PC-3 (cell line): Measurements from ENCODE around the gene LIMS1. TPM values are rescaled to one million over a fixed set of nuclear protein-coding genes. Genes with fewer than 3 reads are reported as not detected.

Source experiments
- ATAC-seq: fragments of 200-7000 bp; cut with Tn5 transposase; 2 replicates; pipeline ENCODE4 v1.9.1; 2020; ENCODE audit warnings: mild to moderate bottlenecking, moderate library complexity
- BruUV-seq: library from RNA; stranded (reverse); fragments of 400-500 nt; replicated peaks from 2 replicates; lab custom pipeline; 2021; lab: Mats Ljungman, UMichigan
- CTCF ChIA-PET: fragments of 300-600 bp; sonication (Branson Sonifier 250); formaldehyde crosslinking; loops from one replicate; lab custom pipeline; 2022; ENCODE audit warnings: antibody characterized with exemption; lab: Charles Lee
- POLR2A ChIA-PET: fragments of 300-600 bp; sonication (Branson Sonifier 250); formaldehyde crosslinking; loops from one replicate; lab custom pipeline; 2022; ENCODE audit warnings: antibody characterized with exemption; ENCODE audit not compliant: unreplicated experiment; lab: Charles Lee
- DNase-seq: peaks from one replicate; pipeline ENCODE4 v3.0.0-alpha.2; 2015
- H2AFZ ChIP-seq: fragments of 300-600 bp; sonication (generic); 2 replicates; pipeline ENCODE4 v1.6.0; 2016; ENCODE audit warnings: antibody characterized with exemption, low read length
- H3F3A ChIP-seq: fragments of 300-600 bp; sonication (generic); one replicate; pipeline ENCODE4 v1.6.0; 2017; ENCODE audit warnings: antibody characterized with exemption, low read length, control low read depth, mild to moderate bottlenecking; ENCODE audit not compliant: unreplicated experiment
- H3K27ac ChIP-seq: fragments of 300-600 bp; sonication (generic); 2 replicates; pipeline ENCODE4 v1.5.1; 2016; ENCODE audit warnings: mild to moderate bottlenecking, low read length
- H3K27me3 ChIP-seq: fragments of 300-600 bp; sonication (generic); 2 replicates; pipeline ENCODE4 v1.6.1; 2016; ENCODE audit warnings: low read length, mixed read lengths
- H3K36me3 ChIP-seq: fragments of 300-600 bp; sonication (generic); 2 replicates; pipeline ENCODE4 v1.6.1; 2016; ENCODE audit warnings: low read depth, mixed run types, low read length, mixed read lengths
- H3K4me1 ChIP-seq: fragments of 300-600 bp; sonication (generic); 2 replicates; pipeline ENCODE4 v1.5.1; 2016; ENCODE audit warnings: low read length; ENCODE audit not compliant: insufficient read depth
- H3K4me2 ChIP-seq: fragments of 300-600 bp; sonication (generic); 2 replicates; pipeline ENCODE4 v1.6.0; 2016; ENCODE audit warnings: low read length
- H3K4me3 ChIP-seq: fragments of 300-600 bp; sonication (generic); 2 replicates; pipeline ENCODE4 v1.5.1; 2016; ENCODE audit warnings: mild to moderate bottlenecking, low read length, mixed read lengths
- H3K79me2 ChIP-seq: fragments of 300-600 bp; sonication (generic); 2 replicates; pipeline ENCODE4 v1.6.1; 2017; ENCODE audit warnings: low read length, mixed read lengths
- H3K9ac ChIP-seq: fragments of 300-600 bp; sonication (generic); 2 replicates; pipeline ENCODE4 v1.6.0; 2016; ENCODE audit warnings: mild to moderate bottlenecking, low read length
- H3K9me2 ChIP-seq: fragments of 300-600 bp; sonication (generic); replicated peaks from 2 replicates; pipeline ENCODE4 v1.6.1; 2016; ENCODE audit warnings: mixed run types, low read length, mixed read lengths
- H3K9me3 ChIP-seq: fragments of 300-600 bp; sonication (generic); 2 replicates; pipeline ENCODE4 v1.6.1; 2016; ENCODE audit warnings: low read length, mixed read lengths
- H4K20me1 ChIP-seq: fragments of 300-600 bp; sonication (generic); 2 replicates; pipeline ENCODE4 v1.6.1; 2016; ENCODE audit warnings: low read length, mixed read lengths
- CTCF ChIP-seq: fragments of 300-600 bp; sonication (generic); conservative IDR thresholded peaks from 2 replicates; pipeline ENCODE4 v1.5.1; 2017; ENCODE audit warnings: antibody characterized with exemption, low read depth, mild to moderate bottlenecking, low read length
- EZH2 ChIP-seq: fragments of 300-600 bp; sonication (generic); IDR thresholded peaks from one replicate; pipeline ENCODE4 v1.6.1; 2017; ENCODE audit warnings: antibody characterized with exemption, mild to moderate bottlenecking, low read length; ENCODE audit not compliant: unreplicated experiment
- EZH2phosphoT487 ChIP-seq: fragments of 300-600 bp; sonication (generic); IDR thresholded peaks from 2 replicates; pipeline ENCODE4 v1.6.1; 2018; ENCODE audit warnings: mild to moderate bottlenecking, antibody characterized with exemption, low read length, borderline replicate concordance
- intact Hi-C: fragments of 100-400 bp; cut with micrococcal nuclease; formaldehyde crosslinking; loops from 2 replicates; pipeline ENCODE4 v1.9.0; 2023
- total RNA-seq: library from RNA; depleted of rRNA; stranded (reverse); fragments of >200 nt; gene quantifications from 2 replicates; pipeline ENCODE4 v1.2.3, GENCODE V29; 2014

LIMS1 gene
- total RNA-seq, 1 experiment from 2014 or later: 58.9 TPM

- no peaks in the 10 kb centered on the region for H4K20me1 ChIP-seq
- no peaks in the 10 kb centered on the region for H3K9me3 ChIP-seq
- no peak overlapping the region for H3K9ac ChIP-seq
- intact Hi-C loops: no loop called here
- no peak for ATAC-seq
- no peak overlapping the region for H3K4me3 ChIP-seq
- no peaks in the 10 kb centered on the region for H3K9me2 ChIP-seq
- peaks cover 71% of the 10 kb centered on the region for H3K79me2 ChIP-seq
- no peaks in the 10 kb centered on the region for H3F3A ChIP-seq
- ChIA-PET POLR2A (no interaction called here), CTCF (interaction anchor here (1.1 kb wide), 1 partner anchor 139 kb away, joined by 4 read pairs; no protein-coding TSS in a partner anchor)
- DNase-seq: no peak
- H3K4me2 ChIP-seq: peak overlapping the region; percentile 7; the same call in 1 of the 2 replicates
- no peaks in the 10 kb centered on the region for H3K27me3 ChIP-seq
- BruUV-seq: no TSS peak
- TF ChIP-seq EZH2phosphoT487 (no peak), CTCF (no peak), EZH2 (no peak)
- H3K27ac ChIP-seq: peak overlapping the region; percentile 46
- peaks cover 48% of the 10 kb centered on the region for H3K4me1 ChIP-seq
- H3K36me3 ChIP-seq: no peaks in the 10 kb centered on the region
- no peak overlapping the region for H2AFZ ChIP-seq
Measured at GRCh38 chr2:108586631-108587030, 52.4 kb downstream of the LIMS1 start.

- peak overlapping the region; percentile 37; the same call in 1 of the 2 replicates for H3K4me2 ChIP-seq
- BruUV-seq: no TSS peak
- peak; percentile 89 for ATAC-seq
Measured at GRCh38 chr2:108587621-108588020, 53.4 kb downstream of the LIMS1 start.

More at GRCh38 chr2:108587621-108588020, 53.4 kb downstream of the LIMS1 start:
- Histone ChIP-seq H3K27ac (peak overlapping the region; percentile 46), H3K4me1 (peaks cover 53% of the 10 kb centered on the region), H4K20me1 (no peaks in the 10 kb centered on the region), H3F3A (no peaks in the 10 kb centered on the region), H3K9me2 (no peaks in the 10 kb centered on the region), H3K27me3 (no peaks in the 10 kb centered on the region), H2AFZ (no peak overlapping the region), H3K9ac (no peak overlapping the region), H3K79me2 (peaks cover 77% of the 10 kb centered on the region), H3K4me3 (no peak overlapping the region), H3K36me3 (no peaks in the 10 kb centered on the region), H3K9me3 (no peaks in the 10 kb centered on the region)
- ChIA-PET POLR2A (interaction anchor here (0.6 kb wide), 1 partner anchor 31 kb away, joined by 19 read pairs; no protein-coding TSS in a partner anchor), CTCF (no interaction called here)
- DNase-seq: peak; percentile 72
- TF ChIP-seq CTCF (no peak), EZH2 (no peak), EZH2phosphoT487 (no peak)
- intact Hi-C loops: no loop called here
